SK-N-MC (cell line): Measurements from ENCODE around the gene GCFC2.

Experiments
- EZH2 ChIP-seq: fragments of 200-600 bp; sonication (generic); IDR thresholded peaks from one replicate; pipeline ENCODE4 v1.6.1; 2017; ENCODE audit warnings: antibody characterized with exemption
- POLR2AphosphoS5 ChIP-seq: IDR thresholded peaks from 2 replicates; pipeline ENCODE4 v1.6.1; 2012; ENCODE audit warnings: mild to moderate bottlenecking, low read depth, low read length, borderline replicate concordance

- TF ChIP-seq POLR2AphosphoS5: no peak
- TF ChIP-seq EZH2: no peak
Measured at GRCh38 chr2:75722687-75723086, 12.0 kb upstream of the GCFC2 start.
